Activated CD8-positive, alpha-beta memory T cell treated with anti-CD3 and anti-CD28 coated beads, Interleukin-2, amount 10 ng/mL, durations not matched to agents 7 days and 5 days (primary cell): ENCODE results near the gene KLF6. TPM values are rescaled to one million over a fixed set of nuclear protein-coding genes. Genes with fewer than 3 reads are reported as not detected.
A peak's percentile ranks its signal among the peaks of the same experiment; 100 is the strongest.

Experiments
- ATAC-seq: fragments of 150-1000 bp; cut with Tn5 transposase; one replicate; pipeline ENCODE4 v1.10.0; 2021; ENCODE audit warnings: moderate library complexity
- CTCF ChIA-PET: fragments of 350-600 bp; sonication (Branson Sonifier 250); formaldehyde crosslinking; loops from one replicate; lab custom pipeline; 2021; ENCODE audit warnings: antibody characterized with exemption; lab: Charles Lee
- DNase-seq: peaks from one replicate; pipeline ENCODE4 v3.0.0-alpha.2; 2020
- H3K27ac Mint-ChIP-seq: one replicate; pipeline ENCODE4 v1.8.0; 2021; ENCODE audit warnings: mild to moderate bottlenecking, mixed read lengths
- H3K27me3 Mint-ChIP-seq: one replicate; pipeline ENCODE4 v1.8.0; 2021; ENCODE audit warnings: mixed read lengths
- H3K36me3 Mint-ChIP-seq: one replicate; pipeline ENCODE4 v1.8.0; 2021; ENCODE audit warnings: mild to moderate bottlenecking, mixed read lengths
- H3K4me1 Mint-ChIP-seq: one replicate; pipeline ENCODE4 v1.8.0; 2021; ENCODE audit warnings: mixed read lengths
- H3K4me3 Mint-ChIP-seq: one replicate; pipeline ENCODE4 v1.8.0; 2021; ENCODE audit warnings: mild to moderate bottlenecking, moderate library complexity, mixed read lengths
- H3K9me3 Mint-ChIP-seq: one replicate; pipeline ENCODE4 v1.8.0; 2022; ENCODE audit warnings: low read depth, mixed read lengths
- total RNA-seq, 2 experiments: library from RNA; stranded (reverse); gene quantifications; one replicate each; pipeline ENCODE4 v1.2.3, GENCODE V29; 2021

The KLF6 gene
- total RNA-seq, 2 experiments from 2014 or later: 149 to 208 TPM

- no peak for ATAC-seq
- Mint-ChIP-seq H3K9me3 (no peaks in the 10 kb centered on the region), H3K36me3 (no peaks in the 10 kb centered on the region), H3K27me3 (no peaks in the 10 kb centered on the region), H3K4me1 (peaks cover 71% of the 10 kb centered on the region), H3K4me3 (peak overlapping the region; percentile 58), H3K27ac (no peak overlapping the region)
- CTCF ChIA-PET: interaction anchor here (4.0 to 4.1 kb wide), 2 partner anchors 22 to 24 kb away, joined by 22 to 25 read pairs; partner anchors contain the start of gene KLF6
- DNase-seq: peak; percentile 68
Observed at GRCh38 chr10:3806603-3807002, 21.6 kb upstream of the KLF6 start.

DNA sequence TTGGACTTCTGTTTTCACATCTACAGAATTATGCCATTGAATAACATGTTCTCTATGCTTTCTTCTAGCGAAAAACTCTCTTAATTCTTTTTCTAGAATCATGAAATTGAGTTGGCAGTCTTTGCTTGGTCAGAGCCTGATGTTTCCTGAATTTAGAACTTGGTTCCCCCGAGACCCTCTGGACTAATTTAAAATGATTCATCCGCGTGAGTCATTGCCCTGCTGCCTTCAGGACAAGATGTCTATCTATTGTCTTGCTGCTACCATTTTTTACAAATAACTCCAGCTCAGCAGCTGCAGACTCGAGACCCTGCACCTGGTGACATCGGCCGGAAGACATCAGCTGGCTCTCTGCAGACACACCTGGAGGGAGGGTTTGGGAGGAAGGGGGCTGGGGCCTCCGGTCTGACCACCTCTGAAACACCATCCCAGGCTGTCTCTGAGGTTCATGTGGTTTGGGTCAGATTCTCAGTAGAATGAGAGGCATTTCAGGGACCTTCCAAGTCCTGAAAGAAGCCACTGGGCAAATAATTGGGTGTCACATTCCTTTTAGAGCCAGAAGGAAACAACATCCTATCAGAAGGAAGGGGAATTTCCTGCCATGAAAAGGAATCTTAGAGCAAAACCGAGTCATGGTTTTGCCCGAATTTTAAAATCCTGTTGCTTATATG lies 20.9 kb upstream of the KLF6 start:
- CTCF ChIA-PET: interaction anchor here (4.0 to 4.1 kb wide), 2 partner anchors 21 to 23 kb away, joined by 22 to 25 read pairs; partner anchors contain the start of gene KLF6
- ATAC-seq (peak; percentile 2), DNase-seq (peak; percentile 80)
- Mint-ChIP-seq H3K9me3 (no peaks in the 10 kb centered on the region), H3K36me3 (no peaks in the 10 kb centered on the region), H3K27me3 (no peaks in the 10 kb centered on the region), H3K4me3 (peak overlapping the region; percentile 58), H3K4me1 (peaks cover 72% of the 10 kb centered on the region), H3K27ac (no peak overlapping the region)

DNA sequence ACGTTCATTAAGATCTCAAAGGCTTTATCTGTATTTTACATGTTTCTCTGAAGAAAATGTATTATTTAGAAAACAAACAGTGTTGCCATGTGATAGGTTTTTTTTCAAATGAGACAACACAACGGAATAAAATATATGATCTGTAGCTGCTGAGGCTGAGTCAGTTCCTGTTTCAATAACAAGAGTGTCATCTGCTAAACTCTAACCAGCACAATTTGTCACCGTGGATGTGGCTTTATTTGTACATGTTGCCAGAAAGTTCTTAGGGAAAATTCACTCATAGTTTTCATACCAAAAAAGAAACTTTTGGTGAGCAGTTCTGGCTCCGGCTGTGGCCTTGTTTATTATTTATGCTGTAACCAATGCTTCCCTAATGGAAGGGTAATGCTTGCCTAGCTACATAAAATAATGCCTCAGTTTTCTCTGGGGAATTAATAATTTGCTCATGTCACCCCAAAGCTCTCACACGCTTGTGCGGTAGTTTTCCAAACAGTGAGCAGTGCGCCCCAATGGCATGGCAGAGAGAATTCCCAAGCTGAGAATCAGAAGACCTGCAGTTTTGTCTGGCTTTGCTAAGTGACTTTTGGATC lies 20.3 kb upstream of the KLF6 start:
- ATAC-seq (peak; percentile 43), DNase-seq (peak; percentile 83)
- H3K4me1 Mint-ChIP-seq: peaks cover 73% of the 10 kb centered on the region
- no peak overlapping the region for H3K27ac Mint-ChIP-seq
- H3K36me3 Mint-ChIP-seq: peaks cover 1% of the 10 kb centered on the region
- peak overlapping the region; percentile 58 for H3K4me3 Mint-ChIP-seq
- CTCF ChIA-PET: interaction anchor here (4.0 to 4.1 kb wide), 2 partner anchors 20 to 23 kb away, joined by 22 to 25 read pairs; partner anchors contain the start of gene KLF6
- no peaks in the 10 kb centered on the region for H3K9me3 Mint-ChIP-seq
- H3K27me3 Mint-ChIP-seq: no peaks in the 10 kb centered on the region

DNA sequence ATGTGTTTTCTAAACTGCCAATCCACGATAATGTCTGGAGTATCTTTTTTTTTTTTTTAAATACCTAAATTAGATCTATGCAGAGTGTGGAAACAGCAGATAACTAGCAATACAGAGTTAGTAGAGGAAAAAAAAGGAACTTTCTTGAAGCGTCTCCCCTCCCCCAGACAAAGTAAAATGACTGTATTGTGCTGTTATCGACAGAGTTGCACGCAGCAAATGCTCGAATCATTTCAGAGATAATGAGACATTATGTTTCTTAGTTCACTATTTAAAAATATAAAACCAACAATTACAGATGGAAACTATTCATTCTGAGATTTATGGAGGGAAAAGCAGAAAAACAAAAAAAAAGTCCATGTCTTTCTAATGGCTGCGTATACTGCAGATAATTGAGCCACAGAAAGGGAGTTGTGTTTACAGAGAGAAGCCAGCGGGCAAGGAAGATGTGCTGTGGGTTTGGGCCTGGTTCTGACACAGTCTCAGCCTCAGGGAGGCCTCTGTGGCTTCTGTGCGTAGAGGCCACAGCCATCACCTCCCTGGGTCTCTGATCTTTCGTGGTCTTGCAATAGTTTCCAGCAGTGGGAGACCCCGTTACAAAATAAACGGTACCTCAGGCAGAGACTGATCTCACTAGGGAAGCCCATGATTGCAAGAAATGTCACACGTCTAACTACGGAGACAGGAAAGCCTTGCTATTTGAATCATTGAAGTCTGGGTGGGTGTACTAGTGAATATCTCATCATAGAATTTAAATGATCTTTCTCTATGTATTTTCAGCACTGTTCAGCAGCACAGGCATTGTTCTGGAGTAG lies 19.1 kb upstream of the KLF6 start:
- ATAC-seq: peak; percentile 37

GRCh38 chr10:3803295-3803926 lies 18.4 kb upstream of the KLF6 start:
- Mint-ChIP-seq H3K27me3 (no peaks in the 10 kb centered on the region), H3K27ac (no peak overlapping the region), H3K36me3 (peaks cover 11% of the 10 kb centered on the region), H3K4me3 (peak overlapping the region; percentile 65), H3K9me3 (no peaks in the 10 kb centered on the region), H3K4me1 (peaks cover 68% of the 10 kb centered on the region)
- DNase-seq: no peak
- ATAC-seq: no peak
- CTCF ChIA-PET: no interaction called here

More for the DNA sequence above, 19.1 kb upstream of the KLF6 start:
- CTCF ChIA-PET: interaction anchor here (4.0 to 4.1 kb wide), 2 partner anchors 19 to 22 kb away, joined by 22 to 25 read pairs; partner anchors contain the start of gene KLF6
- DNase-seq: peak; percentile 81
- Mint-ChIP-seq H3K9me3 (no peaks in the 10 kb centered on the region), H3K27ac (no peak overlapping the region), H3K4me1 (peaks cover 72% of the 10 kb centered on the region), H3K27me3 (no peaks in the 10 kb centered on the region), H3K36me3 (peaks cover 9% of the 10 kb centered on the region), H3K4me3 (peak overlapping the region; percentile 65)

DNA sequence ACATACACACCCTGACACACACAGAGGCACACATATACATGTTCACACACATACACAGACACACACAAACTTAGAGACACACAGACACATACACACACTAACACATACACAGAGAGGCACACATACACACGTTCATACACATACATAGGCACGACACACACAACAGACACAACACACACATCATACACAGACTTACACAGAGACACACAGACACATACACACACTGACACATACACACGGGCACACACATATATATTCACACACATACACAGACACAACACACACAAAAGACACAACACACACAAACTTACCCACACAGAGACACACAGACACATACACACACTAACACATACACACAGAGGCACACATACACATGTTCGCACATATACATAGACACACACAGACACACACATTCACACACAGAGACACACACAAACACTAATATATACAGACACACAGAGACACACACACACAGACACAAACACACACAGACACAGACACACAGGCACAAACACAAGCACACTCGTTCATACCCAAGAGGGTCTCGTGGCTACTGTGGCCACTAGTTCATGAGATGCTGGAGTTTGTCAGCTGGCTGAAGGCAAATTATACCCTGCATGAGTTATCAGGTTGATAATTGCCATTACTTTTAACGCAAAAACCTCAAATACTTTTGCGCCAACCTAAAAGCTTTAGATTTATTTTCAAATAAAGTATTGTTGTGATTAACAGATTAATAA lies 17.7 kb upstream of the KLF6 start:
- DNase-seq: no peak
- H3K4me1 Mint-ChIP-seq: peaks cover 67% of the 10 kb centered on the region
- no peaks in the 10 kb centered on the region for H3K9me3 Mint-ChIP-seq
- ATAC-seq: no peak
- no peak overlapping the region for H3K27ac Mint-ChIP-seq
- no peaks in the 10 kb centered on the region for H3K27me3 Mint-ChIP-seq
- CTCF ChIA-PET: no interaction called here
- peaks cover 16% of the 10 kb centered on the region for H3K36me3 Mint-ChIP-seq
- no peak overlapping the region for H3K4me3 Mint-ChIP-seq

- H3K4me1 Mint-ChIP-seq: peaks cover 58% of the 10 kb centered on the region
- DNase-seq (no peak), ATAC-seq (no peak)
- H3K36me3 Mint-ChIP-seq: peaks cover 19% of the 10 kb centered on the region
- CTCF ChIA-PET: interaction anchor here (1.2 to 1.4 kb wide), 3 partner anchors 9 to 18 kb away, joined by 3 to 5 read pairs (median 4); no protein-coding TSS in a partner anchor
- H3K27me3 Mint-ChIP-seq: no peaks in the 10 kb centered on the region
- H3K4me3 Mint-ChIP-seq: no peak overlapping the region
- H3K27ac Mint-ChIP-seq: no peak overlapping the region
- H3K9me3 Mint-ChIP-seq: peaks cover under 1% of the 10 kb centered on the region
Observed at GRCh38 chr10:3801558-3802192, 16.7 kb upstream of the KLF6 start.

GRCh38 chr10:3800586-3800985 lies 15.6 kb upstream of the KLF6 start:
- CTCF ChIA-PET: interaction anchor here (0.9 to 1.4 kb wide), 5 partner anchors 10 to 33 kb away, joined by 3 to 5 read pairs (median 4); partner anchors contain the start of gene KLF6
- no peak for DNase-seq
- H3K27ac Mint-ChIP-seq: no peak overlapping the region
- peaks cover 47% of the 10 kb centered on the region for H3K4me1 Mint-ChIP-seq
- H3K27me3 Mint-ChIP-seq: no peaks in the 10 kb centered on the region
- H3K9me3 Mint-ChIP-seq: peaks cover 3% of the 10 kb centered on the region
- H3K4me3 Mint-ChIP-seq: no peak overlapping the region
- H3K36me3 Mint-ChIP-seq: peaks cover 20% of the 10 kb centered on the region
- ATAC-seq: no peak

DNA sequence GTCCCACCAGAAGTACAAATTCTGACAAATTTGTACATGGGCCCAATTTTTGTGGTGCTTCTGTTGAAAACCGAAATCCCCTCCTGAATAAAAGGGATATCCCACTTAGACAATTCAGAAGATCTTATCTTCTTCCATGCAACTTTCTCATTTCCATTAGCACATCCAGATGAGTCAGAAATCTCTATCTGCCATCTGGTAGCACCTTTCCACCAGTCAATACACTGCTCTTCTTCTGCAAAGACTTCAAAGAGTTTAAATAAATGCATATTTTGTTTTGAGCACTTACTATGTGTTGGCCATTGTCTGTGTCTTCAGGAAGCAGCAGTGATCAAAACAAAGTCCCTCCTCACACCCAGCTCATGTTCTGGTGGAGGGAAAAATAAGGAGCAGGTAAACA lies 12.7 kb upstream of the KLF6 start:
- Mint-ChIP-seq H3K9me3 (peaks cover 7% of the 10 kb centered on the region), H3K27me3 (no peaks in the 10 kb centered on the region), H3K36me3 (peaks cover 28% of the 10 kb centered on the region), H3K4me1 (peaks cover 31% of the 10 kb centered on the region), H3K27ac (no peak overlapping the region), H3K4me3 (no peak overlapping the region)
- no peak for ATAC-seq
- CTCF ChIA-PET: no interaction called here
- no peak for DNase-seq

- Mint-ChIP-seq H3K27me3 (no peaks in the 10 kb centered on the region), H3K4me3 (no peak overlapping the region), H3K27ac (no peak overlapping the region), H3K9me3 (peaks cover 20% of the 10 kb centered on the region), H3K4me1 (peaks cover 8% of the 10 kb centered on the region), H3K36me3 (peaks cover 31% of the 10 kb centered on the region)
- CTCF ChIA-PET: no interaction called here
- DNase-seq (no peak), ATAC-seq (no peak)
Observed at GRCh38 chr10:3793553-3793952, 8.5 kb upstream of the KLF6 start.

GRCh38 chr10:3792710-3793219 lies 7.8 kb upstream of the KLF6 start:
- DNase-seq (no peak), ATAC-seq (no peak)
- no peak overlapping the region for H3K4me3 Mint-ChIP-seq
- H3K4me1 Mint-ChIP-seq: peaks cover 2% of the 10 kb centered on the region
- H3K27me3 Mint-ChIP-seq: no peaks in the 10 kb centered on the region
- H3K36me3 Mint-ChIP-seq: peaks cover 26% of the 10 kb centered on the region
- CTCF ChIA-PET: no interaction called here
- peaks cover 20% of the 10 kb centered on the region for H3K9me3 Mint-ChIP-seq
- H3K27ac Mint-ChIP-seq: no peak overlapping the region
